AG09319 (cell line): Measurements from ENCODE around the gene ACAP3.
A peak's percentile ranks its signal among the peaks of the same experiment; 100 is the strongest.
"Not testable (repeated sequence)": the region's sequence is repeated elsewhere in the genome, so short reads cannot be mapped to it uniquely, and the experiment has no call there.

Experiments used
- DNase-seq: peaks from one replicate; pipeline ENCODE4 v3.0.0-alpha.2; 2010; ENCODE audit warnings: low read depth; ENCODE audit errors: extremely low read depth
- CTCF ChIP-seq: IDR thresholded peaks from 2 replicates; pipeline ENCODE4 v1.5.1; 2011; ENCODE audit warnings: low read depth, mild to moderate bottlenecking, inconsistent platforms, low read length, moderate library complexity

Gene ACAP3

DNA sequence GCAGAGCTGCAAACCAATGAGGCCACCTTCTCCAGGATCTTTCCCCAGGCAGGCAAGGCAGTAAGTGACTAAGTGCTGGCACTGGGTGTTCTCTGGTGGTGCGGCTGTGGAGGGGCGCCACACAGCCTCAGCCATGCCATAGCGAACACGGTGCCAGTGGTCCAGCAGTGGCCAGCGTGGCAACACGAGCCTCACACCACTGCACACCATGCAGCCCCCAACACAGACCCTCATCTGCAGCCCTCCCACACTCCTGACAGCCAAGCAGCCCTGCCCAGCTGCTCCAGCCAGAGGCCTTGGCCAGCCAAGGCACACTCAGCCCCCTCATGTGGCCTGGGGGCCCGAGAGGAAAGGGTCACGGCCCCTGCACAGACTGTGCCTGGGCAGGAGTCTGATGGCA lies 13.7 kb upstream of the ACAP3 start:
- DNase-seq, result no peak
- TF ChIP-seq CTCF, result no peak

GRCh38 chr1:1320666-1321448 lies 13.1 kb upstream of the ACAP3 start:
- no peak for DNase-seq
- TF ChIP-seq CTCF, result no peak

GRCh38 chr1:1319646-1319941 lies 11.9 kb upstream of the ACAP3 start:
- TF ChIP-seq CTCF, result no peak
- no peak for DNase-seq

DNA sequence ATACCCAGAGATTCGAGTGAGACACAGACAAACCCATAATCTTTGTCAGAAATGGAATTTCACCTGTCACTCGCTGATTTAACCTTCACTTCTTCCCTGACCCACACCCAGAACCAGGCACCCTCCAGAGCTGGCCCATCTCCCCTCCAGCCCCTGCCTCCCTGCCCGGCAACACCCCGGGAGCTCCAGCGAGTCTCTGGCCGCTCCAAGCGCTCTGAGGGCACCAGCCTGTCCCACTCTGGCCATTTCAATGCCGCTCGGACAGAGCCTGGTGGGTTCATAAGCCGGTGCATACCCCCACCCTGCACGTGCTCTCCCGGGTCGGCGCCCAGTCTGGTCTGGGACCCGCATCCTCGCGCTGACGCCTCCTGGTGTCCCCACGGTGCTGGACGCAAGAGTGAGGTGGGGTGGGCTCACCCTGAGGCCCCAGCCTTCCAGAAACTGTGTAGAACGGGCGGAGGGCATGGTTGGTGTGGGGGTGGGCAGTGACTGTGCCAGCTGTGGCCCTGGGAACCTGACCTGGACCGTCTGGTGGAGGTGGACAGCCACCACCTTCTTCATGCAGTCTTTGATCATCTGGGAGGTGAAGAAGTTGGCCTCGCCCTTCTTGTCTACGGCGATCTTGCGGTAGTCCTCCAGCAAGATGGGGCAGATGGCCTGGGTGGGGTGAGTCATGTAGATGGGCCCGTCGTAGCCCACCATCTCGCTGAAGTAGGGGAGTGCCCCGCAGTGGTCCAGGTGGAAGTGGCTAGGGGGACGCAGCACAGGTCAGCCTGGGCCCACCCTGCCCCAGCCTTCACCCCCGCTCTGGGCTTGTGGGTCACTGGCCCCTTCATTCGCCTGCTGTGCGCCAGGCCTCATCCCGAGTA lies 11.3 kb upstream of the ACAP3 start:
- TF ChIP-seq CTCF, result no peak
- no peak for DNase-seq

DNA sequence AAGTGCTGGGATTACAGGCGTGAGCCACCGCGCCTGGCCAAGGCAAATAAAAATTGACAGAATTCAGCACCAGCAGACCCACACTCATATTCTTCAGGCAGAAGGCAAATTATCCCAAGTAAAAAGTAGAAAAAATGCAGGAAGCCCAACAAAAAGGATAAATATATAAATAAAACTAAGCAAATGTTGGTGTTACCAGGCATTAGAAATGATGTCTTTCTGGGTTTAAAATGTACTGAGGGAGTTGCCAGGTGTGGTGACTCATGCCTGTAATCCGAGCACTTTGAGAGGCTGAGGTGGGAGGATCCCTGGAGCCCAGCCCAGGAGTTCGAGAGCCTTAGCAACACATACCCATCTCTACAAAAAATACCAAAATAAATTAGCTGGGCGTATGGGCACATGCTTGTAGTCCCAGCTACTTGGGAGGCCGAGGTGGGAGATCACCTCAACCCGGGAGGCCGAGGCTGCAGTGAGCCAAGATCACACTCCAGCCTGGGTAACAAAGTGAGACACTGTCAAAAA lies 10.5 kb upstream of the ACAP3 start:
- DNase-seq, result peak; percentile 89
- no peak for TF ChIP-seq CTCF

GRCh38 chr1:1317420-1317819 lies 9.7 kb upstream of the ACAP3 start:
- no peak for DNase-seq
- no peak for TF ChIP-seq CTCF

- not testable (repeated sequence) for DNase-seq
Observed at GRCh38 chr1:1316199-1316598, 8.5 kb upstream of the ACAP3 start.
